Measurements from ENCODE around the gene AARS2. TPM values are rescaled to one million over a fixed set of nuclear protein-coding genes. Genes with fewer than 3 reads are reported as not detected.

AARS2 gene
- total and polyA plus RNA-seq, 4 donors: 2.3 to 11.5 (median 5.7) TPM

Other genes with a start within 250 kb of the AARS2 start
- 10 to 100 TPM; 24.6 to 24.9 TPM for gene MRPL14, start 185.9 kb downstream of the AARS2 start, total RNA-seq
- 10 to 100 TPM; 39.0 to 40.3 TPM for gene MRPL14, start 185.9 kb downstream of the AARS2 start, polyA plus RNA-seq
- gene TMEM63B, start 185.8 kb downstream of the AARS2 start, total RNA-seq: 10 to 100 TPM; 16.0 to 23.5 TPM
- 10 to 100 TPM in 1 of 2 donors, 1 to 10 TPM in 1; 6.1 to 15.0 TPM for gene TMEM63B, start 185.8 kb downstream of the AARS2 start, polyA plus RNA-seq
- gene CAPN11, start 154.5 kb downstream of the AARS2 start, total RNA-seq: 1 to 10 TPM in 1 of 2 donors, under 1 TPM in 1; 0.81 to 2.2 TPM
- under 1 TPM in 1 of 2 donors, not detected in 1; 0.46 TPM for gene CAPN11, start 154.5 kb downstream of the AARS2 start, polyA plus RNA-seq
- 1 to 10 TPM in 1 of 2 donors, not detected in 1; 1.6 TPM for gene MYMX, start 96.4 kb downstream of the AARS2 start, total RNA-seq
- gene MYMX, start 96.4 kb downstream of the AARS2 start, polyA plus RNA-seq: 1 to 10 TPM in 1 of 2 donors, not detected in 1; 1.3 TPM
- 100 to 1,000 TPM; 121 to 142 TPM for gene SLC29A1, start 89.8 kb downstream of the AARS2 start, total RNA-seq
- 100 to 1,000 TPM in 1 of 2 donors, 10 to 100 TPM in 1; 38.3 to 120 TPM for gene SLC29A1, start 89.8 kb downstream of the AARS2 start, polyA plus RNA-seq
- gene HSP90AB1, start 66.2 kb downstream of the AARS2 start, total RNA-seq: 100 to 1,000 TPM; 490 to 636 TPM
- gene HSP90AB1, start 66.2 kb downstream of the AARS2 start, polyA plus RNA-seq: 100 to 1,000 TPM; 385 to 391 TPM
- 10 to 100 TPM; 23.4 to 26.0 TPM for gene SLC35B2, start 55.8 kb downstream of the AARS2 start, total RNA-seq
- 10 to 100 TPM; 10.6 to 27.7 TPM for gene SLC35B2, start 55.8 kb downstream of the AARS2 start, polyA plus RNA-seq
- 10 to 100 TPM in 1 of 2 donors, 1 to 10 TPM in 1; 5.4 to 10.9 TPM for gene NFKBIE, start 47.8 kb downstream of the AARS2 start, total RNA-seq
- 1 to 10 TPM; 3.5 to 4.4 TPM for gene NFKBIE, start 47.8 kb downstream of the AARS2 start, polyA plus RNA-seq
- not detected for gene TMEM151B, start 42.9 kb downstream of the AARS2 start, total RNA-seq
- not detected for gene TMEM151B, start 42.9 kb downstream of the AARS2 start, polyA plus RNA-seq
- gene SPATS1, start 29.3 kb upstream of the AARS2 start, total RNA-seq: not detected
- gene SPATS1, start 29.3 kb upstream of the AARS2 start, polyA plus RNA-seq: not detected
- 10 to 100 TPM; 17.6 to 22.6 TPM for gene CDC5L, start 74.4 kb upstream of the AARS2 start, total RNA-seq
- 10 to 100 TPM in 1 of 2 donors, 1 to 10 TPM in 1; 7.0 to 10.2 TPM for gene CDC5L, start 74.4 kb upstream of the AARS2 start, polyA plus RNA-seq